ENCODE measurements around the gene TAOK2.
"Not testable (repeated sequence)": the region's sequence is repeated elsewhere in the genome, so short reads cannot be mapped to it uniquely, and the experiment has no call there.

The TAOK2 gene

GRCh38 chr16:30023586-30023985 is 49.9 kb downstream of the TAOK2 start:
- no peak for DNase-seq (ENCODE audit: low read depth)

GRCh38 chr16:30024451-30024850 is 50.8 kb downstream of the TAOK2 start:
- no peak for DNase-seq (ENCODE audit: low read depth)

GRCh38 chr16:30025156-30025555 is 51.5 kb downstream of the TAOK2 start:
- no peak for DNase-seq (ENCODE audit: low read depth)

- no peak for DNase-seq (ENCODE audit: low read depth)
These were observed 51.9 kb downstream of the TAOK2 start for GRCh38 chr16:30025574-30025973.

- DNase-seq (ENCODE audit: low read depth), result no peak
These were observed 52.8 kb downstream of the TAOK2 start for GRCh38 chr16:30026449-30026848.

GRCh38 chr16:30027588-30028437 is 54.1 kb downstream of the TAOK2 start:
- DNase-seq (ENCODE audit: low read depth), result no peak

- no peak for DNase-seq (ENCODE audit: low read depth)
These were observed 54.9 kb downstream of the TAOK2 start for GRCh38 chr16:30028438-30029076.

GRCh38 chr16:30030011-30030685 is 56.5 kb downstream of the TAOK2 start:
- no peak for DNase-seq (ENCODE audit: low read depth)

GRCh38 chr16:30030841-30031413 is 57.3 kb downstream of the TAOK2 start, which contains the start of gene TLCD3B:
TLCD3B (minus strand) TSS chr16:30031271; CDS start chr16:30030527, 744 bp downstream.
- no peak for DNase-seq (ENCODE audit: low read depth)

GRCh38 chr16:30031477-30031918 is 57.8 kb downstream of the TAOK2 start:
- no peak for DNase-seq (ENCODE audit: low read depth)

GRCh38 chr16:30032083-30032819 is 58.6 kb downstream of the TAOK2 start:
- DNase-seq (ENCODE audit: low read depth), result no peak

GRCh38 chr16:30033270-30033669 is 59.6 kb downstream of the TAOK2 start:
- DNase-seq (ENCODE audit: low read depth), result no peak

- DNase-seq (ENCODE audit: low read depth), result no peak
These were observed 66.6 kb downstream of the TAOK2 start for GRCh38 chr16:30040221-30040620.

- DNase-seq (ENCODE audit: low read depth), result not testable (repeated sequence)
These were observed 67.0 kb downstream of the TAOK2 start for GRCh38 chr16:30040690-30041089.

- no peak for DNase-seq (ENCODE audit: low read depth)
These were observed 68.2 kb downstream of the TAOK2 start for GRCh38 chr16:30041841-30042240.

Data from stimulated activated CD8-positive, alpha-beta memory T cell treated with anti-CD3 and anti-CD28 coated beads, Interleukin-15, amount 100 ng/mL, for 1 hour (primary cell).